CD4-positive, CD25-positive, alpha-beta regulatory T cell (primary cell): ENCODE measurements around the gene CAMP. TPM values are rescaled to one million over a fixed set of nuclear protein-coding genes. Genes with fewer than 3 reads are reported as not detected.
"Not testable (repeated sequence)": the region's sequence is repeated elsewhere in the genome, so short reads cannot be mapped to it uniquely, and the experiment has no call there.

ENCODE experiments used
- ATAC-seq, 2 donors: fragments of 150-1000 bp; cut with Tn5 transposase; one replicate each; pipeline ENCODE4 v1.10.0; 2021; ENCODE audit warnings: low read depth in 2 of 2, moderate number of reproducible peaks in 2 of 2, moderate library complexity in 1 of 2
- DNase-seq, 3 donors: peaks; one replicate each; pipeline versions ENCODE4 v3.0.0 to v3.0.0-alpha.2; 2012 to 2022; ENCODE audit warnings: mixed read lengths in 1 of 3
- H3K27ac ChIP-seq: one replicate; pipeline ENCODE4 v1.7.0; 2013; ENCODE audit warnings: mild to moderate bottlenecking, low read length; ENCODE audit not compliant: insufficient read depth, poor library complexity, severe bottlenecking
- H3K27me3 ChIP-seq: one replicate; pipeline ENCODE4 v1.7.0; 2013; ENCODE audit warnings: low read length; ENCODE audit not compliant: control insufficient read depth, insufficient read depth
- H3K36me3 ChIP-seq: one replicate; pipeline ENCODE4 v1.7.0; 2013; ENCODE audit warnings: mild to moderate bottlenecking, low read length, moderate library complexity; ENCODE audit not compliant: control insufficient read depth, insufficient read depth
- H3K4me1 ChIP-seq: 2 replicates; pipeline ENCODE4 v1.7.0; 2013; ENCODE audit warnings: mild to moderate bottlenecking, low read length; ENCODE audit not compliant: insufficient read depth, control insufficient read depth, poor library complexity, severe bottlenecking
- H3K4me3 ChIP-seq: one replicate; pipeline ENCODE4 v1.7.0; 2013; ENCODE audit warnings: low read depth, mild to moderate bottlenecking, low read length, moderate library complexity
- H3K9me3 ChIP-seq, 2 experiments: 1 replicate in 1 of 2; 2 replicates in 1 of 2; pipeline ENCODE4 v1.7.0; 2013; ENCODE audit warnings: low read length in 2 of 2, mild to moderate bottlenecking in 1 of 2, moderate library complexity in 1 of 2; ENCODE audit not compliant: control insufficient read depth in 2 of 2
- H3K27ac Mint-ChIP-seq, 3 donors: one replicate each; pipeline ENCODE4 v1.8.0; 2020 to 2022; ENCODE audit warnings: mild to moderate bottlenecking in 3 of 3, mixed read lengths in 3 of 3, moderate library complexity in 2 of 3
- H3K27me3 Mint-ChIP-seq: one replicate; pipeline ENCODE4 v1.8.0; 2022; ENCODE audit warnings: mild to moderate bottlenecking, mixed read lengths
- H3K36me3 Mint-ChIP-seq: one replicate; pipeline ENCODE4 v1.8.0; 2020; ENCODE audit warnings: mixed read lengths
- H3K4me1 Mint-ChIP-seq, 4 donors: one replicate each; pipeline ENCODE4 v1.8.0; 2020 to 2022; ENCODE audit warnings: mixed read lengths in 4 of 4, mild to moderate bottlenecking in 1 of 4
- H3K4me3 Mint-ChIP-seq, 4 donors: one replicate each; pipeline ENCODE4 v1.8.0; 2020 to 2022; ENCODE audit warnings: mild to moderate bottlenecking in 4 of 4, mixed read lengths in 4 of 4, moderate library complexity in 3 of 4
- H3K9me3 Mint-ChIP-seq, 7 donors: one replicate each; pipeline ENCODE4 v1.8.0; 2020 to 2022; ENCODE audit warnings: mixed read lengths in 7 of 7, mild to moderate bottlenecking in 3 of 7, moderate library complexity in 2 of 7
- polyA plus RNA-seq, 4 donors: library from polyadenylated mRNA; unstranded; fragments of 300-500 nt; fragmentation: Illumina TruSeq; gene quantifications; one replicate each; pipeline ENCODE4 v1.2.3, GENCODE V29; 2021
- total RNA-seq: library from RNA; stranded (reverse); gene quantifications from one replicate; pipeline ENCODE4 v1.2.3, GENCODE V29; 2022

CAMP gene
- total and polyA plus RNA-seq, 5 donors from 2014 or later = not detected

DNA sequence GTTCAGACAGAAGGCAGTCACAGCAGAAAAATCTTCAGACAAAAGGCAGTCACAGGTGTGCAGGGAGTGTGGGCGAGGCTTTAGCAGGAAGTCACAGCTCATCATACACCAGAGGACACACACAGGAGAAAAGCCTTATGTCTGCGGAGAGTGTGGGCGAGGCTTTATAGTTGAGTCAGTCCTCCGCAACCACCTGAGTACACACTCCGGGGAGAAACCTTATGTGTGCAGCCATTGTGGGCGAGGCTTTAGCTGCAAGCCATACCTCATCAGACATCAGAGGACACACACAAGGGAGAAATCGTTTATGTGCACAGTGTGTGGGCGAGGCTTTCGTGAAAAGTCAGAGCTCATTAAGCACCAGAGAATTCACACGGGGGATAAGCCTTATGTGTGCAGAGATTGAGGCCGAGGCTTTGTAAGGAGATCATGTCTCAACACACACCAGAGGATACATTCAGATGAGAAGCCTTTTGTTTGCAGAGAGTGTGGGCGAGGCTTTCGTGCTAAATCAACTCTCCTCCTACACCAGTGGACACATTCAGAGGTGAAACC is 45.2 kb downstream of the CAMP start:
- H3K4me3 Mint-ChIP-seq = peak overlapping the region; percentile 54 to 92 (median 81)
- H3K27me3 ChIP-seq = no peaks in the 10 kb centered on the region
- H3K27ac ChIP-seq = peak overlapping the region; percentile 77
- ATAC-seq = peak; percentile 98 to 99
- no peaks in the 10 kb centered on the region for H3K9me3 ChIP-seq
- no peaks in the 10 kb centered on the region for H3K27me3 Mint-ChIP-seq
- H3K36me3 ChIP-seq = peaks cover 16% of the 10 kb centered on the region
- H3K4me3 ChIP-seq = peak overlapping the region; percentile 73
- peaks cover 14% of the 10 kb centered on the region for H3K36me3 Mint-ChIP-seq
- H3K4me1 ChIP-seq = peaks cover 23% of the 10 kb centered on the region
- no peaks in the 10 kb centered on the region for H3K9me3 Mint-ChIP-seq
- peak overlapping the region; percentile 84 to 99 (median 94) for H3K27ac Mint-ChIP-seq
- H3K4me1 Mint-ChIP-seq = peaks cover 7 to 39% (median 23%) of the 10 kb centered on the region in 4 donors
- DNase-seq = peak; percentile 54 to 95 (median 80)

DNA sequence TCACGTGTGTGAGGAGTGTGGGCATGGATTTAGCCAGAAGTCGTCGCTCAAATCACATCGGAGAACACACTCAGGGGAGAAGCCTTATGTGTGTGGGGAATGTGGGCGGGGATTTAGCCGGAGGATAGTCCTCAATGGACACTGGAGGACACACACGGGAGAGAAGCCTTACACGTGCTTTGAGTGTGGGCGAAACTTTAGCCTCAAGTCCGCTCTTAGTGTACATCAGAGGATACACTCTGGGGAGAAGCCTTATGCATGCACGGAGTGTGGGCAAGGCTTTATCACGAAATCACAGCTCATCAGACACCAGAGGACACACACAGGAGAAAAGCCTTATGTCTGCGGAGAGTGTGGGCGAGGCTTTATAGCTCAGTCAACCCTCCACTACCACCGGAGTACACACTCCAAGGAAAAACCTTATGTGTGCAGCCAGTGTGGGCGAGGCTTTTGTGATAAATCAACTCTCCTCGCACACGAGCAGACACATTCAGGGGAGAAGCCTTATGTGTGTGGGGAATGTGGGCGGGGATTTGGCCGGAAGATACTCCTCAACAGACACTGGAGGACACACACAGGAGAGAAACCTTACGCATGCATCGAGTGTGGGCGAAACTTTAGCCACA is 45.8 kb downstream of the CAMP start:
- no peaks in the 10 kb centered on the region for H3K27me3 Mint-ChIP-seq
- H3K36me3 Mint-ChIP-seq = peaks cover 10% of the 10 kb centered on the region
- Histone ChIP-seq H3K36me3 (peaks cover 11% of the 10 kb centered on the region), H3K27ac (peak overlapping the region; percentile 77), H3K27me3 (no peaks in the 10 kb centered on the region), H3K4me1 (peaks cover 23% of the 10 kb centered on the region), H3K4me3 (peak overlapping the region; percentile 73), H3K9me3 (no peaks in the 10 kb centered on the region)
- no peaks in the 10 kb centered on the region for H3K9me3 Mint-ChIP-seq
- DNase-seq (peak in 2 of 3 donors; percentile 10 to 37), ATAC-seq (peak; percentile 13)
- H3K27ac Mint-ChIP-seq = peak overlapping the region; percentile 84 to 99 (median 94)
- peaks cover 7 to 43% (median 22%) of the 10 kb centered on the region in 4 donors for H3K4me1 Mint-ChIP-seq
- peak overlapping the region; percentile 54 to 92 (median 81) for H3K4me3 Mint-ChIP-seq

DNA sequence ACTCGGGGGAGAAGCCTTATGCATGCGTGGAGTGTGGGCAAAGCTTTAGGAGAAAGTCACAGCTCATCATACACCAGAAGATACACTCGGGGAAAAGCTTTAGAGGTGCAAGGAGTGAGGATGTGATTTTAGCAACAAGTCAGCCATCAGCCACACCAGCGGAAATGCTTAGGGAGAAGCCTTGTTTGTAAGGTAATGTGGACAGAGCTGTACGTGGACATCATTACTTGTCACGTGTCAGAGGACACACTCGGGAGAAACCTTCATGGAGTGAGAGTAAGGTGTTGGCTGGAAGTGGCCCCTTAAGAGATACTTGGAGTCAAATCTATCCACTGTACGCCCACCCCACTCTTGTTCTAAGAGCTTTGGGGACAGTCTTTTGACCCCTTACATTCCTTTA is 46.3 kb downstream of the CAMP start:
- Histone ChIP-seq H3K4me1 (peaks cover 23% of the 10 kb centered on the region), H3K27me3 (no peaks in the 10 kb centered on the region), H3K36me3 (peaks cover 11% of the 10 kb centered on the region), H3K4me3 (peak overlapping the region; percentile 73), H3K9me3 (no peaks in the 10 kb centered on the region), H3K27ac (peak overlapping the region; percentile 77)
- no peaks in the 10 kb centered on the region for H3K27me3 Mint-ChIP-seq
- H3K9me3 Mint-ChIP-seq = no peaks in the 10 kb centered on the region
- H3K4me1 Mint-ChIP-seq = peaks cover 7 to 43% (median 22%) of the 10 kb centered on the region in 4 donors
- ATAC-seq = no peak
- peak overlapping the region; percentile 54 to 92 (median 81) for H3K4me3 Mint-ChIP-seq
- H3K27ac Mint-ChIP-seq = peak overlapping the region; percentile 84 to 99 (median 94)
- peaks cover 7% of the 10 kb centered on the region for H3K36me3 Mint-ChIP-seq
- DNase-seq = no peak

DNA sequence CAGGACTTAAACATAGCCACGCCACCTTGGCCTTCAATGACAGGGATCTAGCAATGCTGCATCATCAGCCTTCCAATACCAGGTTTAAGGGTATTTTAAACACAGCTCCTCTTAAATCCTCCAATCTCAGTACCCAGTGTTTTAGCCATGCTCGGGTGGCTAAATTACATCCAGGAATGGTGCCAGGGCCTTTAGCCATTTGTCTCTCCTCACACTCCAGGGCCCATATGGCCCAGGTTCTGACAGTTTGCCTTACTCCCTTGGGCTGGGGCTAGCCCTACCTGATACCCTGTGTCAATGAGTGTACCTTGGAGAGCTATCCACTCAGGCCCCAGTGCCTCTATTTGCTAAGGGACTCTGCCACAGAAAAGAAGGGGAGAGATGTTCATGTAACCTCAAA is 47.0 kb downstream of the CAMP start:
- no peak for DNase-seq
- Mint-ChIP-seq H3K4me1 (peaks cover 7 to 43% (median 22%) of the 10 kb centered on the region in 4 donors), H3K4me3 (peak overlapping the region in 2 of 4 donors; percentile 16 to 54), H3K27me3 (no peaks in the 10 kb centered on the region), H3K27ac (peak overlapping the region in 2 of 3 donors; percentile 21 to 84), H3K9me3 (no peaks in the 10 kb centered on the region), H3K36me3 (peaks cover 7% of the 10 kb centered on the region)
- Histone ChIP-seq H3K27ac (no peak overlapping the region), H3K4me3 (no peak overlapping the region), H3K36me3 (peaks cover 10% of the 10 kb centered on the region), H3K27me3 (no peaks in the 10 kb centered on the region), H3K4me1 (peaks cover 23% of the 10 kb centered on the region), H3K9me3 (no peaks in the 10 kb centered on the region)
- no peak for ATAC-seq

DNA sequence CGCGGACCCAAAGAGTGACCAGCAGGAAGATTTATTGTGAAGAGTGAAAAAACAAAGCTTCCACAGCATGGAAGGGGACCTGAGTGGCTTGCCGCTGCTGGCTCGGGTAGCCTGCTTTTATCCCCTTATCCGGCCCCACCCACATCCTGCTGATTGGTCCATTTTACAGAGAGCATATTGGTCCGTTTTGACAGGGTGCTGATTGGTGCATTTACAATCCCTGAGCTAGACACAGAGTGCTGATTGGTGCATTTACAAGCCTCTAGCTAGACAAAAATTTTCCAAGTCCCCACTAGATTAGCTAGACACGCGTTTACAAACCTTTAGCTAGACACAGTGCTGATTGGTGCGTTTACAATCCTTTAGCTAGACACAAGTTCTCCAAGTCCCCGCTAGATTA is 47.9 kb downstream of the CAMP start:
- not testable (repeated sequence) for H3K9me3 Mint-ChIP-seq, H3K36me3 Mint-ChIP-seq, H3K27ac Mint-ChIP-seq, H3K36me3 ChIP-seq, H3K27me3 ChIP-seq, H3K9me3 ChIP-seq, H3K27ac ChIP-seq, DNase-seq, H3K4me3 ChIP-seq, H3K27me3 Mint-ChIP-seq, ATAC-seq, H3K4me3 Mint-ChIP-seq
- peaks cover 23% of the 10 kb centered on the region for H3K4me1 ChIP-seq
- H3K4me1 Mint-ChIP-seq = peaks cover 7 to 43% (median 22%) of the 10 kb centered on the region in 4 donors

DNA sequence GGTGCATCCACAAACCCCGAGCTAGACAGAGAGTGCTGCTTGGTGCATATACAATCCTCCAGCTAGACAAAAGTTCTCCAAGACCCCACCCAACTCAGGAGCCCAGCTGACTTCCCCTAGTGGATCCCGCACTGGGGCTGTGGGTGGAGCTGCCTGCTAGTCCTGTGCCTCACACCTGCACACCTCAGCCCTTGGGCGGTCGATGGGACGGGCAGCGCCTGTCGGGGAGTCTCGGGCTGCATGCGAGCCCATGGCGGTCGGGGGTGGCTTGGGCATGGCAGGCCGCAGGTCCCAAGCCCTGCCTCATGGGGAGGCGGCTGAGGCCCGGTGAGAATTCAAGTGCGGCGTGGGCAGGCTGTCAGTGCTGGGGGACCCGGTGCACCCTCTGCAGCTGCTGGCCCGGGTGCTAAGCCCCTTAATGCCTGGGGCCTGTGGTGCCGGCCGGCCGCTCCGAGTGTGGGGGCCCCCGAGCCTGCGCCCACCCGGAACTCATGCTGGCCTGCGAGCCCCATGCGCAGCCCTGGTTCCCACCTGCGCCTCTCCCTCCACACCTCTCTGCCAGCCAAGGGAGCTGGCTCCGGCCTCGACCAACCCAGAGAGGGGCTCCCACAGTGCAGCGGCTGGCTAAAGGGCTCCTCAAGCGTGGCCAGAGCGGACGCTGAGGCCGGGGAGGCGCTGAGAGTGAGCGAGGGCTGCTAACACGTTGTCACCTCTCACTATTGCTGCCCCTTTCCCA is 48.6 kb downstream of the CAMP start:
- DNase-seq = no peak
- Histone ChIP-seq H3K4me3 (no peak overlapping the region), H3K36me3 (no peaks in the 10 kb centered on the region), H3K9me3 (no peaks in the 10 kb centered on the region), H3K27ac (no peak overlapping the region), H3K4me1 (peaks cover 23% of the 10 kb centered on the region), H3K27me3 (no peaks in the 10 kb centered on the region)
- Mint-ChIP-seq H3K27me3 (no peaks in the 10 kb centered on the region), H3K4me3 (no peak overlapping the region), H3K4me1 (peaks cover 7 to 41% (median 22%) of the 10 kb centered on the region in 4 donors), H3K36me3 (peaks cover 1% of the 10 kb centered on the region), H3K9me3 (no peaks in the 10 kb centered on the region), H3K27ac (no peak overlapping the region)
- ATAC-seq = no peak

DNA sequence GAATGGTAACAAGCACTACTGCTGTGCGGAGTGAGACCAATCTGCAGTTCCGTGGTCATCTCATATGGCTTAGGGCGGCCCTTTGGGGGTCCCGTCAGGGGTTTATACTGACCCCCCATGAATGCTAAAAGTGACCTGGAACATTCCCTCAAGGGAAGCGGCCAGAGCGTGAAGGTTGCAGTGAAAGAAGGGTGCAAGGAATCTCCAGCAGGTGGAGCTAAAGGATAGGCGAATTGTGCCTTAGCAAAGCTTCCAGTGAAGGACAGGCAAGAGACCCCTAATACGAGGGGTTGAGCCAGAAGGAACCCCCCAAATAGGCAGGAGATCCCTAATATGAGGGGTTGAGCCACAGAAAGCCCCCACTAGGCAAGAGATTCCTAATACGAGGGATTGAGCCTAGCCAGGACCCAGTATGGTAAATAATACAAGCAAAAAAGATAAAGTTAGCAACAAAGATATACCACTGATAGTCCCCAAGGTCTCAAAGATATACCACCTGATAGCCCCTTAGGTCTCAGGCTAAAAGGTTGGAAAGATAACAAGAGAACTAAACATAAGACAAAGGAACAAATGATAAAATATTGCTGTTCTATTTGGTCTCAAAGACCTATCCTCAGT is 50.4 kb downstream of the CAMP start:
- no peak overlapping the region for H3K4me3 Mint-ChIP-seq
- no peak overlapping the region for H3K27ac Mint-ChIP-seq
- ATAC-seq = peak in 1 of 2 donors; percentile 31

More for the DNA sequence above, 50.4 kb downstream of the CAMP start:
- H3K27me3 ChIP-seq = no peaks in the 10 kb centered on the region
- no peak overlapping the region for H3K4me3 ChIP-seq
- H3K4me1 ChIP-seq = peaks cover 13% of the 10 kb centered on the region
- no peaks in the 10 kb centered on the region for H3K36me3 Mint-ChIP-seq
- H3K4me1 Mint-ChIP-seq = peaks cover under 1 to 27% (median 12%) of the 10 kb centered on the region in 4 donors
- no peak overlapping the region for H3K27ac ChIP-seq
- H3K27me3 Mint-ChIP-seq = no peaks in the 10 kb centered on the region
- no peaks in the 10 kb centered on the region for H3K9me3 ChIP-seq
- DNase-seq = peak; percentile 30 to 69 (median 59)
- H3K9me3 Mint-ChIP-seq = no peaks in the 10 kb centered on the region
- no peaks in the 10 kb centered on the region for H3K36me3 ChIP-seq
